CD4-positive, alpha-beta memory T cell (primary cell): ENCODE measurements around the gene STOM. TPM values are rescaled to one million over a fixed set of nuclear protein-coding genes. Genes with fewer than 3 reads are reported as not detected.

Experiments
- CTCF ChIA-PET: fragments of 350-600 bp; sonication (Branson Sonifier 250); formaldehyde crosslinking; loops from one replicate; lab custom pipeline; 2021; ENCODE audit warnings: inconsistent platforms; ENCODE audit not compliant: partially characterized antibody; lab: Charles Lee
- POLR2A ChIA-PET: fragments of 350-600 bp; sonication (Branson Sonifier 250); formaldehyde crosslinking; loops from one replicate; lab custom pipeline; 2021; ENCODE audit not compliant: partially characterized antibody; lab: Charles Lee
- DNase-seq, 5 donors: peaks; one replicate each; pipeline versions ENCODE4 v3.0.0 to v3.0.0-alpha.2; 2020 to 2022; ENCODE audit warnings: mixed read lengths in 1 of 5
- H3K27ac ChIP-seq: one replicate; pipeline ENCODE4 v1.7.0; 2013; ENCODE audit warnings: low read depth, low read length
- H3K27me3 ChIP-seq: 2 replicates; pipeline ENCODE4 v1.7.0; 2013; ENCODE audit warnings: mild to moderate bottlenecking, low read length, moderate library complexity; ENCODE audit not compliant: insufficient read depth
- H3K36me3 ChIP-seq: 2 replicates; pipeline ENCODE4 v1.7.0; 2013; ENCODE audit warnings: mild to moderate bottlenecking, low read length, moderate library complexity; ENCODE audit not compliant: insufficient read depth
- H3K4me1 ChIP-seq: 2 replicates; pipeline ENCODE4 v1.7.0; 2013; ENCODE audit warnings: mild to moderate bottlenecking, low read length, moderate library complexity; ENCODE audit not compliant: insufficient read depth
- H3K4me3 ChIP-seq, 2 donors: one replicate each; pipeline ENCODE4 v1.7.0; 2013; ENCODE audit warnings: low read length in 2 of 2, mild to moderate bottlenecking in 1 of 2
- H3K9me3 ChIP-seq, 2 donors: one replicate each; pipeline ENCODE4 v1.7.0; 2013; ENCODE audit warnings: low read length in 2 of 2, control low read depth in 1 of 2; ENCODE audit not compliant: control insufficient read depth in 1 of 2
- H3K27ac Mint-ChIP-seq, 7 donors: one replicate each; pipeline ENCODE4 v1.8.0; 2020 to 2021; ENCODE audit warnings: mixed read lengths in 7 of 7, mild to moderate bottlenecking in 6 of 7, inconsistent platforms in 3 of 7, moderate library complexity in 3 of 7
- H3K27me3 Mint-ChIP-seq, 2 donors: one replicate each; pipeline ENCODE4 v1.8.0; 2020 to 2021; ENCODE audit warnings: mixed read lengths in 2 of 2
- H3K36me3 Mint-ChIP-seq, 2 donors: one replicate each; pipeline ENCODE4 v1.8.0; 2020 to 2021; ENCODE audit warnings: mixed read lengths in 2 of 2, inconsistent platforms in 1 of 2, mild to moderate bottlenecking in 1 of 2
- H3K4me1 Mint-ChIP-seq, 4 donors: one replicate each; pipeline ENCODE4 v1.8.0; 2020 to 2021; ENCODE audit warnings: mixed read lengths in 4 of 4, mild to moderate bottlenecking in 1 of 4
- H3K4me3 Mint-ChIP-seq, 8 donors: one replicate each; pipeline ENCODE4 v1.8.0; 2020 to 2021; ENCODE audit warnings: mixed read lengths in 8 of 8, mild to moderate bottlenecking in 7 of 8, moderate library complexity in 6 of 8, inconsistent platforms in 3 of 8
- H3K9me3 Mint-ChIP-seq, 8 donors: one replicate each; pipeline ENCODE4 v1.8.0; 2020 to 2021; ENCODE audit warnings: mixed read lengths in 8 of 8, mild to moderate bottlenecking in 5 of 8, inconsistent platforms in 3 of 8, moderate library complexity in 1 of 8
- intact Hi-C: fragments of 100-400 bp; cut with micrococcal nuclease; formaldehyde crosslinking; loops from one replicate; pipeline ENCODE4 v1.15.1; 2023
- polyA plus RNA-seq, 2 donors: library from polyadenylated mRNA; unstranded; fragments of 300-500 nt; fragmentation: Illumina TruSeq; gene quantifications; one replicate each; pipeline ENCODE4 v1.2.3, GENCODE V29; 2021
- total RNA-seq, 2 experiments: library from RNA; stranded (reverse); gene quantifications; one replicate each; pipeline ENCODE4 v1.2.3, GENCODE V29; 2021

Gene STOM
- 10 to 100 TPM; 81.2 to 82.8 TPM for total RNA-seq
- polyA plus RNA-seq = 100 to 1,000 TPM; 188 to 254 TPM

- Mint-ChIP-seq H3K36me3 (peaks cover 5 to 20% of the 10 kb centered on the region in 2 donors), H3K4me1 (peaks cover 38 to 74% (median 50%) of the 10 kb centered on the region in 4 donors), H3K27ac (peak within 1 kb of the TSS; percentile 78 to 99 (median 96)), H3K9me3 (peaks cover 0 to 4% (median 0%) of the 10 kb centered on the region in 8 donors), H3K4me3 (peak within 1 kb of the TSS; percentile 89 to 98 (median 96)), H3K27me3 (no peaks in the 10 kb centered on the region)
- ChIA-PET POLR2A (interaction anchor here (0.5 to 6.7 kb wide), 8 partner anchors 14 to 50 kb away, joined by 3 to 131 read pairs (median 5); no protein-coding TSS in a partner anchor), CTCF (interaction anchor here (1.1 to 1.4 kb wide), 4 partner anchors 10 to 50 kb away, joined by 3 to 18 read pairs (median 5); no protein-coding TSS in a partner anchor)
- peak within 1 kb of the TSS; percentile 72 to 80 for H3K4me3 ChIP-seq
- DNase-seq = peak in 4 of 5 donors; percentile 75 to 86 (median 78)
- H3K27ac ChIP-seq = peak within 1 kb of the TSS; percentile 79
- intact Hi-C loops = loop anchor here (1.0 kb wide), 2 partner anchors 16 to 167 kb away; no protein-coding TSS in a partner anchor
- H3K27me3 ChIP-seq = no peaks in the 10 kb centered on the region
- H3K36me3 ChIP-seq = no peaks in the 10 kb centered on the region
- H3K9me3 ChIP-seq = no peaks in the 10 kb centered on the region
- H3K4me1 ChIP-seq = peaks cover 50% of the 10 kb centered on the region
Measured at GRCh38 chr9:121369595-121370265, at the start of gene STOM. STOM (minus strand) TSS chr9:121370250; CDS start chr9:121370187, 63 bp downstream.

DNA sequence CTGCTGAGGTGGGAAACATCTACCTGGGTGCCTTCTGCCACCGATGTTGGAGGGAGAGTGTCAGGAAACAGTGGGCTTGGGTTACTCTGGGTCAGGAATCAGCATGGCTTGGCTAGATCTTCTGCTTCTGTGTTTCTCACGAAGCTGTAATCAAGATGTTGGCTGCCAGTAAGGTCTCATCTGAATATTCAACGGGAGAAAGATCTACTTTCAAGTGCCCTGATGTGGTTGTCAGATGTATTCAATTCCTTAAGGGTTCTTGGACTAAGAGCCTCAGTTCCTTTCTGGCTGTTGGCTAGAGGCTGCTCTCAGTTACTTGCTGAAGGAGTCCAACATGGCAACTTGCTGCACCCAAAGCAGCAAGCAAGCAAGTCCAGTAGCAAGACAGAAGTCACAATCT is 41.9 kb upstream of the STOM start:
- H3K27me3 Mint-ChIP-seq = peaks cover 1 to 5% of the 10 kb centered on the region in 2 donors
- peaks cover 0 to 3% (median 0%) of the 10 kb centered on the region in 8 donors for H3K9me3 Mint-ChIP-seq
- H3K36me3 ChIP-seq = no peaks in the 10 kb centered on the region
- ChIA-PET CTCF (interaction anchor here (1.2 kb wide), 1 partner anchor 9 kb away, joined by 5 read pairs; no protein-coding TSS in a partner anchor), POLR2A (no interaction called here)
- no peak overlapping the region for H3K27ac Mint-ChIP-seq
- no peak overlapping the region for H3K27ac ChIP-seq
- no peaks in the 10 kb centered on the region for H3K4me1 Mint-ChIP-seq
- no peaks in the 10 kb centered on the region for H3K4me1 ChIP-seq
- no peaks in the 10 kb centered on the region for H3K27me3 ChIP-seq
- H3K4me3 ChIP-seq = no peak overlapping the region
- H3K4me3 Mint-ChIP-seq = no peak overlapping the region
- intact Hi-C loops = no loop called here
- no peaks in the 10 kb centered on the region for H3K36me3 Mint-ChIP-seq
- no peaks in the 10 kb centered on the region for H3K9me3 ChIP-seq
- DNase-seq = no peak

DNA sequence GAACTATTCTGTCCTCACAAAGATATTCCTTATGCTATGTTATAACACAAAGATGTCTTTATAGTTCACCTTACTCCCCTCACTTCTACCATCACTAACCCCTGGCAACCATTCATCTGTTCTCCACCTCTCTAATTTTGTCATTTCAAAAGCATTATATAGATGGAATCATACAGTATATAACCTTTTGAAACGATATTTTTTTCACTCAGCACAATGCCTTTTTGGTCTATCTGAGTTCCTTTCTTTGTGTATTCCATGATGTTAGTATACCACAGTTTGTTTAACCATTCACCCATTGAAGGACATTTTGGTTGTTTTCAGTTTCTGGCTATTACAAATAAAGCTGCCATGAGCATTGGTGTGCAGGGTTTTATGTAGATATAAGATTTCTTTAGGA is 35.8 kb upstream of the STOM start:
- intact Hi-C loops = no loop called here
- Mint-ChIP-seq H3K9me3 (peaks cover 0 to 11% (median 3%) of the 10 kb centered on the region in 8 donors), H3K4me3 (no peak overlapping the region), H3K27ac (no peak overlapping the region), H3K27me3 (peaks cover 0 to 2% of the 10 kb centered on the region in 2 donors), H3K4me1 (no peaks in the 10 kb centered on the region), H3K36me3 (no peaks in the 10 kb centered on the region)
- no peak overlapping the region for H3K4me3 ChIP-seq
- no peaks in the 10 kb centered on the region for H3K9me3 ChIP-seq
- no peaks in the 10 kb centered on the region for H3K36me3 ChIP-seq
- ChIA-PET CTCF (interaction anchor here (1.5 to 4.1 kb wide), 2 partner anchors 86 to 88 kb away, joined by 5 to 28 read pairs; no protein-coding TSS in a partner anchor), POLR2A (no interaction called here)
- no peaks in the 10 kb centered on the region for H3K27me3 ChIP-seq
- H3K4me1 ChIP-seq = no peaks in the 10 kb centered on the region
- H3K27ac ChIP-seq = no peak overlapping the region
- no peak for DNase-seq

- H3K27ac ChIP-seq = no peak overlapping the region
- no peaks in the 10 kb centered on the region for H3K36me3 ChIP-seq
- H3K27ac Mint-ChIP-seq = no peak overlapping the region
- no peaks in the 10 kb centered on the region for H3K27me3 ChIP-seq
- H3K27me3 Mint-ChIP-seq = peaks cover 0 to 2% of the 10 kb centered on the region in 2 donors
- CTCF ChIA-PET = interaction anchor here (2.0 to 8.2 kb wide), 2 partner anchors 88 to 191 kb away, joined by 4 to 330 read pairs; no protein-coding TSS in a partner anchor
- no peaks in the 10 kb centered on the region for H3K9me3 ChIP-seq
- peaks cover 0 to 2% (median 0%) of the 10 kb centered on the region in 4 donors for H3K4me1 Mint-ChIP-seq
- no peaks in the 10 kb centered on the region for H3K36me3 Mint-ChIP-seq
- no peak overlapping the region for H3K4me3 ChIP-seq
- intact Hi-C loops = no loop called here
- no peak for DNase-seq
- peaks cover 0 to 11% (median 3%) of the 10 kb centered on the region in 8 donors for H3K9me3 Mint-ChIP-seq
- H3K4me1 ChIP-seq = no peaks in the 10 kb centered on the region
- POLR2A ChIA-PET = no interaction called here
- H3K4me3 Mint-ChIP-seq = no peak overlapping the region
Measured at GRCh38 chr9:121404906-121405305, 34.9 kb upstream of the STOM start.

DNA sequence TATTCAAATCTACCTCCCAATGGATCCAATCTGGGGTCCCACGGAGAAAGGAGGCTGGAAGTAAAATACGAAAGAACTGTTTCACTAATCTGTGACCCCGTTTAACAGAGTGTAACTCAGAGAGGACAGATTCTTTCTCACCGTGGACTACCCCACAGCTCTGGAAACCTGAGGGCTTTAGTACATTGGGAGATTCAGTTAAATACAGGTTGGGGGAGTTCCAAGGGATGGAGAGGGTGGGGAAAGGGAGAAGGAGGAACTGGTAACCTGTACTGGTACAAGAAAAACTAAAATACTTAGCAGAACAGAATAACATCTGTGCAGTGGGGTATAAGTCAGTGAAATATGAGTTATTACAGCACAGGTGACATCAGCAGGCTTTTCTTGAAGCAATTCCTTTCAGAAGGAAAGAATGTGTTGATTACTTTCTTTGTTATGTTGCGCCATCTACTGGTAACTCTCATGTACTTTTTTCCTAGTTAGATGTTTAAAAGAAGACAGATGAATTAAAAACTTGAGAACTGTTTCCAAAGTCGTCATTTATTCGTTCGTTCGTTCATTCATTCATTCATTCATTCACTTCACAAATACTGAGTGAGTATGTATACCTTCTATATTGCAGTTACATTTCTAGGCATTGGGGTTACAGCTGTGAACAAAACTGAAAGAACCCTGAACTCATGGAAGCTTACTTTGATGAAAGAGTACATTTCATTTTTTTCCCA is 30.0 kb upstream of the STOM start:
- ChIA-PET POLR2A (interaction anchor here (1.8 to 2.2 kb wide), 2 partner anchors 24 to 80 kb away, joined by 3 to 11 read pairs; no protein-coding TSS in a partner anchor), CTCF (interaction anchor here (0.6 to 8.2 kb wide), 15 partner anchors 9 to 1491 kb away, joined by 3 to 330 read pairs (median 4); no protein-coding TSS in a partner anchor)
- intact Hi-C loops = loop anchor here (1.0 to 2.0 kb wide), 5 partner anchors 24 to 419 kb away; no protein-coding TSS in a partner anchor
- Histone ChIP-seq H3K27me3 (no peaks in the 10 kb centered on the region), H3K9me3 (no peaks in the 10 kb centered on the region), H3K27ac (no peak overlapping the region), H3K4me3 (no peak overlapping the region), H3K4me1 (no peaks in the 10 kb centered on the region), H3K36me3 (no peaks in the 10 kb centered on the region)
- peaks cover 0 to 2% of the 10 kb centered on the region in 2 donors for H3K27me3 Mint-ChIP-seq
- H3K9me3 Mint-ChIP-seq = no peaks in the 10 kb centered on the region
- H3K4me1 Mint-ChIP-seq = peaks cover 0 to 2% (median 0%) of the 10 kb centered on the region in 4 donors
- DNase-seq = peak in 4 of 5 donors; percentile 52 to 62 (median 60)
- H3K27ac Mint-ChIP-seq = no peak overlapping the region
- no peak overlapping the region for H3K4me3 Mint-ChIP-seq
- no peaks in the 10 kb centered on the region for H3K36me3 Mint-ChIP-seq

DNA sequence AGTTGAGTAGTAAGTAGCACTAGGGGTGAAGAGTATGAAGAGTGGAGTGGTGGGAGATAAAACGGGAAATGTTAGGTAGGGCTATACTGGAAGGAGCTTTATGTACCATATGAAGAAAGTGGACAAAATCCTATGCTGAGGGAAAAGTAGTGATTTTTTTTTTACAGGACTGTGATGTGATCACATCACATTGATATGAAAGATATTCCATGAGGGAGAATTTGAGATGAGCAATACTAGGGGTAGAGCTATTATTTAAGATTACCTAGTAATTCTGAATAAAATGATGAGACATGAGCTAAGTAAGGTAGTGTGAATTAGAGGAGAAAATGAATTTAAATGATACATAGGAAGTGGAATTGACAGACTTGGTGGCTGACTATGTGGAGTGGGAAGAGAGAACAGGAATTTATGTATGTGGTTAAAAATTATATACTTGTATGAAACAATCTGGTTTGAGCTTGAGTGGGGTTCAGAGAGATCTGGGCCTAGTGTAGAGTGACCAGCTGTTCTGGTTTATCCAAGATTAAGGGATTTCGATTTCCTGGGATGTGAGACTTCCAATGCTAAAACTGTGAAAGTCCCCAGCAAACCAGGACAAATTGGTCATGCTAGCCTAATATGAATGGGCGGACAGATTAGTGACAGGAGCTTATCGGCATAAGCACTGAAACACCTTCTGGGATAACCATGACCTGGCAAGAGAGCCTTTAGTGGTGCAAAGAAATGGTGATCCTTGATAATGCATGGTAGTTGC is 29.3 kb upstream of the STOM start:
- ChIA-PET CTCF (interaction anchor here (0.6 to 8.2 kb wide), 17 partner anchors 8 to 1492 kb away, joined by 3 to 330 read pairs (median 4); no protein-coding TSS in a partner anchor), POLR2A (interaction anchor here (1.8 to 2.2 kb wide), 2 partner anchors 23 to 79 kb away, joined by 3 to 11 read pairs; no protein-coding TSS in a partner anchor)

More for the DNA sequence above, 29.3 kb upstream of the STOM start:
- no peaks in the 10 kb centered on the region for H3K9me3 ChIP-seq
- no peaks in the 10 kb centered on the region for H3K4me1 ChIP-seq
- Mint-ChIP-seq H3K9me3 (no peaks in the 10 kb centered on the region), H3K27me3 (peaks cover 0 to 2% of the 10 kb centered on the region in 2 donors), H3K4me1 (peaks cover 0 to 2% (median 0%) of the 10 kb centered on the region in 4 donors), H3K27ac (no peak overlapping the region), H3K4me3 (peak overlapping the region in 1 of 8 donors; percentile 33), H3K36me3 (no peaks in the 10 kb centered on the region)
- no peak for DNase-seq
- intact Hi-C loops = no loop called here
- no peaks in the 10 kb centered on the region for H3K27me3 ChIP-seq
- H3K27ac ChIP-seq = no peak overlapping the region
- no peaks in the 10 kb centered on the region for H3K36me3 ChIP-seq
- H3K4me3 ChIP-seq = no peak overlapping the region
